Cardiac fibroblast (primary cell): ENCODE data around the gene IQGAP1.

Experiments
- DNase-seq, 2 donors: peaks; one replicate each; pipeline versions ENCODE4 v3.0.0 to v3.0.0-alpha.2; 2010; ENCODE audit warnings: low read depth in 2 of 2
- H3K4me3 ChIP-seq, 2 donors: replicated peaks in 1 of 2; 1 replicate in 1 of 2; 2 replicates in 1 of 2; pipeline ENCODE4 v1.5.1; 2011; ENCODE audit warnings: low read depth in 2 of 2, low read length in 2 of 2, mild to moderate bottlenecking in 2 of 2, moderate library complexity in 1 of 2
- TF ChIP-seq, protein P1 (sequence below): IDR thresholded peaks from one replicate; pipeline ENCODE4 v1.5.1; 2011; ENCODE audit warnings: low read depth, mild to moderate bottlenecking, low read length, inconsistent platforms

Gene IQGAP1

DNA sequence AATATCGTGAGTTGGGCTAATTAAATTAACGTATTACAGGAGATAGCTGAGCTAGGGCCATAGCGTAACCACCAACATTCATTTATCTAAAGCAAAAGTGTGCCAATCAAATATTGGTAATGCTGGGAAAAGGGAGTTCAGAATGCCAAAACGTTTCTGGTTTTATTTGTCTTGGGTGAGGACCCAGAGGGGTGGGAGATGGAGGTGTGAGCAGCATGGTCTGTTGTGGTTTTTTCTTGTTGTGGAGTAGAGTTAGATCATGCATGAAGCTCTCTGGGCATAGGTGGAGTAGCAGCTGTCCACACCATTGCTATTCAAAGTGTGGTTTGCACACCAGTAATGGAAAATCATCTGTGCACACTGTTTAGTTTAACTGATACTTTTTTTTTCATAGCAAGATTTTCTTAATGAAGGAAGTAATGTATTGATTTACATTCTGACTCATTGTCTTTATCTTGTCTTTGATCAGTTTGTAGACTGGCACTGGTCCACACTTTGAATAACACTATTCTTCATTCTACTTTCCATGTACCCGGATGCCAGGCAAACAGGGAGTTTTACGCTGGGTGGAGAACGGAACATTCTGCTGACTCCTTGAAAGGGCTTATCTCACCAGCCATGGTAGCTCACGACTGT lies 90.9 kb downstream of the IQGAP1 start:
- DNase-seq, result no peak
- no peak overlapping the region for H3K4me3 ChIP-seq
- TF ChIP-seq, protein P1, sequence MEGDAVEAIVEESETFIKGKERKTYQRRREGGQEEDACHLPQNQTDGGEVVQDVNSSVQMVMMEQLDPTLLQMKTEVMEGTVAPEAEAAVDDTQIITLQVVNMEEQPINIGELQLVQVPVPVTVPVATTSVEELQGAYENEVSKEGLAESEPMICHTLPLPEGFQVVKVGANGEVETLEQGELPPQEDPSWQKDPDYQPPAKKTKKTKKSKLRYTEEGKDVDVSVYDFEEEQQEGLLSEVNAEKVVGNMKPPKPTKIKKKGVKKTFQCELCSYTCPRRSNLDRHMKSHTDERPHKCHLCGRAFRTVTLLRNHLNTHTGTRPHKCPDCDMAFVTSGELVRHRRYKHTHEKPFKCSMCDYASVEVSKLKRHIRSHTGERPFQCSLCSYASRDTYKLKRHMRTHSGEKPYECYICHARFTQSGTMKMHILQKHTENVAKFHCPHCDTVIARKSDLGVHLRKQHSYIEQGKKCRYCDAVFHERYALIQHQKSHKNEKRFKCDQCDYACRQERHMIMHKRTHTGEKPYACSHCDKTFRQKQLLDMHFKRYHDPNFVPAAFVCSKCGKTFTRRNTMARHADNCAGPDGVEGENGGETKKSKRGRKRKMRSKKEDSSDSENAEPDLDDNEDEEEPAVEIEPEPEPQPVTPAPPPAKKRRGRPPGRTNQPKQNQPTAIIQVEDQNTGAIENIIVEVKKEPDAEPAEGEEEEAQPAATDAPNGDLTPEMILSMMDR, result no peak

DNA sequence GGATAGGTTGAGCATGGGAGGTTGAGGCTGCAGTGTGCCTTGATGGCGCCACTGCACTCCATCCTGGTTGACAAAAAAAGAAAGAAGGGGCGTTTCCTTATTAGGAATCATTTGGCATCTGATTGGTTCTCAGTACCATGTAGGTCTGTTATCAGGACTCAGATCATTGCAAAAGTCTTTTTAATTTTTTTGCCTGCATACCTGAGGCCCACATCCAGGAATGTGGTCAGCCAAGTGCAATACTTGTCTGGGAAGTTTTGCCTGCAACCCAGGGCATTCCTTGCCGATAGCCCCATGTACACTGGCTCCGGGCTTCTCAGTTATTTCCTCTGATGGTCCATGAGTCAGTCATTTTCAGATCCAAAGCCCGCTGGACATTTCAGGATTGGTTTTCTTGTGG lies 91.6 kb downstream of the IQGAP1 start:
- TF ChIP-seq, protein P1, result no peak
- H3K4me3 ChIP-seq, result no peak overlapping the region
- DNase-seq, result no peak

DNA sequence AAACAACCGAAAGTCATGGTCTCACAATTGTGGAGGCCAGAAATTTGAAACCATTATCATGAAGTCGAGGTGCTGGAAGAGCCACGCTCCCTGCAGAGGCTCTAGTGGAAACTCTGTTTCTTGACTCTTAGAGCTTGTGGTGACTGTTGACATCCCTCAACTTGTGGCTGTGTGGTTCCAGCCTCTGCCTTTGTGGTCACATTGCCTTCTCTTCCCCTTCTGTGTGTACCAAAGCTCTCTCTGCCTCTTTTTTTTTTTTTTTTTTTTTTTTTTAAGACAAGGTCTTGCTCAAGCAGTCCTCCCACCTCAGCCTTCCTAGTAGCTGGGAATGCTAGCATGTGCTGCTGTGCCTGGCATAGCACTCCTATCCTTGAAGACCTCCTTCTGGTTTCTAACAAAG lies 93.0 kb downstream of the IQGAP1 start:
- no peak for DNase-seq
- TF ChIP-seq, protein P1, result no peak
- no peak overlapping the region for H3K4me3 ChIP-seq

DNA sequence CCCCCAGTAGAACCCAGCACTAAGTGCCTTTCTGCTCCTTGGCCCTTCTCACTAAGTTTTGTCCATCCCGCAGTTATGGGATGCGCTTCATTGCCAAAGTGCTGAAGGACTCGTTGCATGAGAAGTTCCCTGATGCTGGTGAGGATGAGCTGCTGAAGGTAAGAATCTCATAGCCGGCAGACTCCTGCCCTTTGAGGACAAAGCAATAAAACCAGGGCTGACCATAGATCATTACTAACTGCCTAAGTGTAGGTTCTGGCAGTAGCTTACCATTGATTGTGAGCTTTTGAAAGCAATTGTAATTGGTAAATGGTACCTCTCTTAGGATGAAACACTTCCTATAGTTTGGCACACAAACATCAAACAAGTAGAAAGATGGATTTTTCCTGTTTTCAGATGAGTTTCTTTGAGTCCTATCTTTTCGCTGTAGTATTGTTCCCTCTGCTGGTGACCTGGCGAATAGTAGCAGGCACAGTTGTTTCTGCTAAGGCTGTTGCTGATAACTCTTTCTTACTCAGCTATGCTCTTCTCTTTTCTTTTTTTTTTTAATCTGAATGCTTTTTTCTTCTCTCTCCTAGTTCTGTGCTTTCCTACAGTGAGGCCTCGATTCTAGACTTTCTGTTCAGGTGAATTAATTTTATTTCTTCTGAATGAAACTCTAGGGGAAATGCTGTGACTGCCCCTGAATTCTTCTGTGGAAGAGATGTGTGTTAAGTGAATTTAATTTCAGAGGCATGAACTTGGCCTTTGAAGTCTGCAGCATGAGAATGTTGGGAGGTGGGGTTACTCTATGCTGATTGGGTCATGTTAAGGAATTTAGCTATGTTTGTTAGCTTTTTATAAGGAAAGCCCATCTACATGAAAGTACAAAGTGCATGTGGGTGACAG lies 94.3 kb downstream of the IQGAP1 start:
- no peak overlapping the region for H3K4me3 ChIP-seq
- TF ChIP-seq, protein P1, result peak; percentile 75
- DNase-seq, result peak; percentile 69 to 82

DNA sequence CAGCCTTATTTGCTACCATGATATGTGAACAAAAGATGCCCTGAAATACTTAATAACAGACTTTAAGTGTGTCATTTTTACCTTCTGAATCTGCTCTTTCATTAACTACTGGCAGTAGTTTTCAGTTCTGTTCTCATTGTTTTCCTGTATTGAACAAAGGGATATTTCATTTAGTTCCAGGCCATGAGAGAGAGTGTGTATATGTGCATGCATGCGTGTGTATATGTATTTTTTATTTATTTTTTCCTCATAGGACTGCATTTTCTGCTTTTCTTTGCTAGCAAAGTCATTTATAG lies 94.9 kb downstream of the IQGAP1 start:
- DNase-seq, result no peak
- no peak overlapping the region for H3K4me3 ChIP-seq
- TF ChIP-seq, protein P1, result no peak

DNA sequence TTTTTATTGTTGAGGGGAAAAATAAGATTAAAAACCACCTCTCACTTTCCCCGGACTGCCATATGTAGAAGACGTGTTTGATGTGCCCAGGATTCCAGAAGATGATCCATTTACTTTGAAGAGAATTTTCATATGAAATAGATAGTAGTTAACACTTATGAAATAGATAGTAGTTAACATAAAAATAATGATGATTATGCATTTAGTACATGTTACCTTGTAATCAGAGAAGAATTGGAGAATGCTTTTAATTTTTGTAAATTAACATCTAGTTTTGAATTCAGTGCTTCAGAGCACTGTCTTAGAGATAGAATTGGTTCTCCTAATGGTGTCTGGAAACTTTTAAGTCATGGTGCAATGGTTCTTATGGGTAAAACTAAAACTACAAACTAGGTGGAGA lies 95.6 kb downstream of the IQGAP1 start:
- no peak for DNase-seq
- no peak overlapping the region for H3K4me3 ChIP-seq
- TF ChIP-seq, protein P1, result no peak
